Measurements from ENCODE around the gene PCP4L1.

Gene PCP4L1

GRCh38 chr1:161265305-161265704 is 6.8 kb downstream of the PCP4L1 start:
- DNase-seq, result no peak

- DNase-seq, result no peak
These were observed 7.7 kb downstream of the PCP4L1 start for GRCh38 chr1:161266202-161266601.

GRCh38 chr1:161266836-161267235 is 8.3 kb downstream of the PCP4L1 start:
- no peak for DNase-seq

GRCh38 chr1:161267321-161267720 is 8.8 kb downstream of the PCP4L1 start:
- no peak for DNase-seq

- DNase-seq, result no peak
These were observed 14.9 kb downstream of the PCP4L1 start for GRCh38 chr1:161273402-161273801.

GRCh38 chr1:161274874-161275273 is 16.3 kb downstream of the PCP4L1 start:
- DNase-seq, result no peak

GRCh38 chr1:161282991-161283390 is 24.4 kb downstream of the PCP4L1 start:
- no peak for DNase-seq

GRCh38 chr1:161285113-161285512 is 26.6 kb downstream of the PCP4L1 start:
- DNase-seq, result no peak

GRCh38 chr1:161285521-161285920 is 27.0 kb downstream of the PCP4L1 start:
- DNase-seq, result no peak

GRCh38 chr1:161287482-161288054 is 29.0 kb downstream of the PCP4L1 start:
- no peak for DNase-seq

GRCh38 chr1:161290779-161291178 is 32.2 kb downstream of the PCP4L1 start:
- DNase-seq, result no peak

GRCh38 chr1:161297415-161297814 is 38.9 kb downstream of the PCP4L1 start:
- no peak for DNase-seq

- DNase-seq, result no peak
These were observed 39.6 kb downstream of the PCP4L1 start for GRCh38 chr1:161298116-161298515.

- no peak for DNase-seq
These were observed 40.8 kb downstream of the PCP4L1 start for GRCh38 chr1:161299347-161299746.

- no peak for DNase-seq
These were observed 41.9 kb downstream of the PCP4L1 start for GRCh38 chr1:161300478-161300877.

GRCh38 chr1:161304927-161305866 is 46.7 kb downstream of the PCP4L1 start:
- DNase-seq, result peak in 2 of 58 donors; percentile 24 to 33

GRCh38 chr1:161305867-161306519 is 47.4 kb downstream of the PCP4L1 start:
- peak in 56 of 58 donors; percentile 8 to 84 (median 62) for DNase-seq

- DNase-seq, result peak in 1 of 58 donors; percentile 2
These were observed 48.8 kb downstream of the PCP4L1 start for GRCh38 chr1:161307230-161307768.

- DNase-seq, result no peak
These were observed 49.5 kb downstream of the PCP4L1 start for GRCh38 chr1:161307892-161308638.

GRCh38 chr1:161309868-161310267 is 51.3 kb downstream of the PCP4L1 start, which contains the start of gene MPZ:
Gene MPZ, minus strand, starts transcription at chr1:161309968. Its CDS starts 63 bp downstream, at chr1:161309905.
- DNase-seq, result no peak

GRCh38 chr1:161311595-161312181 is 53.1 kb downstream of the PCP4L1 start:
- no peak for DNase-seq

All from anterior cingulate cortex (tissue), 58 donors.